Inflammatory macrophage treated with lipopolysaccharide for 4 hours (primary cell): ENCODE results near the gene GAK.

ENCODE experiments used
- DNase-seq: peaks from one replicate; pipeline ENCODE4 v3.0.0-alpha.2; 2020

Gene GAK

DNA sequence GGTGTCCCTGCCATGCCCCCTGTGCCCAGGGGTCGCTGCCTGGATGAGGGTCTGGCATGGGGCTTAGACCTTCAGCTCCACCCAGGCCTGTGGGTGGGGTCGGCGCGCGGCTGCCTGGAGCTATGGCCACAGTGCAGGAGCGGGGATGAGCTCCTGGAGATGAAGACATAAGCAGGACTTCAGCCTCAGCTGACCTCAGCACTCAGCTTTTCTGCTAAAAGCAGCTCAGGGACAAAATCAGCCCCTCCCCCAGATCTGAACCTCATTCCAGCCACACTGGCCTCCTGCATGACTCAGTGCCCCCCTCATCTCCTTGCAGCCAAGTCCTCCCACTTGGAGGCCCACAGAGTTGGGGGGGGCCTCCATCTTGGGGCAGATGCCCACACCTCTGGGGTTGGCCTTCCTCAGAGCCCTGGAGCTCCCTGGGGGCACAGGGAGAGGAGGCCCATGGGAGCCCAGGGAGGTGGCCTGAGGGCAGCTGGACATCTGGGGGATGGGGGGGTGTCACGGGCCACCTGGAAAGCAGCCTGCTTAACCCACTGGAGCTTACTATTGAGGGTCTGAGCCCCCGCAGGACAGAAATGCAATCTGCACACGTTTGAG is 86.8 kb downstream of the GAK start:
- DNase-seq = no peak

DNA sequence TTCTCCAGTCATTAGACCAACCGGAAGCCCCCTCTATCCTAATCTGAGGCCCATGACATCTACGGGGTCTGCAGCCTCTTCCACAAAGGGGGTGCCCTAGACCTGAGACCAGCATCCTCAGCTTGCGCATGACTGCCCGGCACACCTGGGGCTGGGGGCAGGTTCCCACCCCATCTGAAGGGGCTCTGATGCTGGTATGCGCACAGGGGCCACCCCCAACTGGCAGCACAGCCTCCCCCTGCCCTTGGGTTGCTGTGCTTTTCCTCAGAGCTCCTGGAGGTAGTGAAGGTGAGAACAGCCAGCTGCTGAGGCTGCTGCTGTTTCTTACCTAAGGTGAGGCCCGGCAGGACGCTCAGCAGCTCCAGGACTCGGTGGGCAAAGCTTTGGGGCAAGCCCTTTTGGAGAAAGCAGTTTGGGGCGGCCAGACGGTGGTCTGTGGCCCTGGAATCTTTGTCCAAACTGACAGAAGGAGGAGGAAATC is 87.3 kb downstream of the GAK start:
- no peak for DNase-seq

DNA sequence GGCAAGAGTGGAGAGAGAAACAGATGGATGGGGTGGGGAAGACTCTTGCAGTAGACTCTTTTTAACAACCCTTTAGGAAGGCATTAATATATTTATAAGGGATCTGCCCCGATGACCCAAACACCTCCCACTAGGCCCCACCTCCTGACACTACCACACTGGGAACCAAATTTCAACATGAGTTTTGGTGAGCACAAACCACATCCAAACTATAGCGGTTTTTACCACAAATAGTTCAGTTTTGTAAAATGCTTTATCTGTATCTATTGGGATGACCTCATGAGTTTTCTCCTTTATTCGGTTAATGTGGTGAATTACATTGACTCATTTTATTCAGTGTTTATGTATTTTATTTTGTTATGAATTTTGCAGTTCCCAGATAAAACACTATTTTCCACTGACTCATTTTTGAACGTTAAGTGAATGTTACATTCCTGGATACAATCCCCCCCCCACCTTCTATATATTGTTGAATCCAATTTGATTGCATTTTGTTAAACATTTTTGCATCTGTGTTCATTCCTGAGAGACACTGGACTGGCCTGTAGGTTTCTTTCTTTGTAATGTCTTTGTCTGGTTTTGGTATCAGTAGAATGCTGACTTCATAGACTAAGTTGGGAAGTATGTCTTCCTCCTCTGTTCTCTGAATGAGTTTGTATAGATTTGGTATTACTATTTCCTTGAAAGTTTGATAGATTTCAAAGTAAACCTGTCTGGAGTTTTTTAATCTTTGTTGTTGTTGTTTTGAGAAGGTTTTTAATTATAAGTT is 92.3 kb downstream of the GAK start:
- no peak for DNase-seq

DNA sequence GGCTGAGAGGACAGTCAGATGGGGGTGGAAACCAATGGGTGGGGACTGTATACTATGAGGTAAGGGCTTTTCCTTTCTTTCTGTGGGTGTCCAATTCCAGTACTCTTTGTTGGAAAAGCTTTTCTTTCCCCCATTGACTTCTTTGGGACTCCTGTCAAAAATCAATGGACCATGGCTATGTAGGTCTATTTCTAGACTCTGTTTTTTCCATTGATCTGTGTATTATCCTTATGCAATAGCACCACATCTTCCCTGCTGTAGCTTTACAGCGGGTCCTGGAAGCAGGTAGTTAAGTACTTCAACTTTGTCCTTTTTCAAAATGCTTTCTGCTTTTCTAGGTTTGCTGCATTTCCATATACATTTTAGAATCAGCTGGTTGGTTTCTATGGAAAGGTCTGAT is 94.3 kb downstream of the GAK start:
- DNase-seq = no peak

GRCh38 chr4:836750-837301 is 95.3 kb downstream of the GAK start:
- DNase-seq = no peak

- DNase-seq = no peak
Observed at GRCh38 chr4:836003-836511, 96.1 kb downstream of the GAK start.

DNA sequence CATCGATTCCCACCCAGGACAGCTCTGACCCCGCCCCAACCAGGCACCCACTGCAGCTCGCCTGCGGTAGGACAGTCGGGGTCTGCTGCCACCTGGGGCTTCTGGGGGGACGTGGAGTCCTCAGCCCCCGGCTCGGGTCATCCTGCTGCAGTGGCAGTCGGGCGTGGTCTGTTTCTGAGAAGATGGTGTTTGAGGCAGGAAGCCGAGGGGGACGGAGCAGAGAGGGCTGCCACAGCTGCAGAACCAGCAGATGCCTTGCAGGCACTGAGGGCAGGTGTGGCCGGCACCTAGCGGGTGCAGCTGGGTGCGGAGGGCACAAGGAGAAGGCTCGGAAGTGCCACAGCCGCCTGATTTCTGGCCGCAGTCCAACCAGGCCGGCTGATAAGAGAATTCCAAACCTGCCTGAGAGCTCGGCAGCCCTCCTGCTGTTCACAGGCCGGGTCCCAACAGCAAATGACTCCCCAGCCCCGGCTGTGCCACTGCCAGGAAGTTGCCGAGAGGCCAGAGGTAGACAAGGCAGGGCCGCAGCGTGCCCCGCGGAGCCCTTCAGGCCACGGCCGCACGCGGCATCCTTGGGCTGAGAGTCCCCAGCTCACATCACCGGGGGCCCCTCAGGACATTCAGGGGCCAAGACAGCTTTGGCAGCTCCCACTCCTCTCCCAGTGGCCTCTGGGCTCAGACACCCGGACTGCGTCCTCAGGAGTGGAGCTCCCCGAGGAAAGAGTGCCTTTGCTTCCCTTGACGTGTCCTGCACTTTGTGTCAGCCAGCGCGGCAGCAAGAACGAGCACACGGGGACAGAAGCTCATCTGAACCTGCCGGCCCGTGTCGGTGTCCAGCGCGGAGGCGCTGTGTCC is 96.7 kb downstream of the GAK start:
- no peak for DNase-seq

DNA sequence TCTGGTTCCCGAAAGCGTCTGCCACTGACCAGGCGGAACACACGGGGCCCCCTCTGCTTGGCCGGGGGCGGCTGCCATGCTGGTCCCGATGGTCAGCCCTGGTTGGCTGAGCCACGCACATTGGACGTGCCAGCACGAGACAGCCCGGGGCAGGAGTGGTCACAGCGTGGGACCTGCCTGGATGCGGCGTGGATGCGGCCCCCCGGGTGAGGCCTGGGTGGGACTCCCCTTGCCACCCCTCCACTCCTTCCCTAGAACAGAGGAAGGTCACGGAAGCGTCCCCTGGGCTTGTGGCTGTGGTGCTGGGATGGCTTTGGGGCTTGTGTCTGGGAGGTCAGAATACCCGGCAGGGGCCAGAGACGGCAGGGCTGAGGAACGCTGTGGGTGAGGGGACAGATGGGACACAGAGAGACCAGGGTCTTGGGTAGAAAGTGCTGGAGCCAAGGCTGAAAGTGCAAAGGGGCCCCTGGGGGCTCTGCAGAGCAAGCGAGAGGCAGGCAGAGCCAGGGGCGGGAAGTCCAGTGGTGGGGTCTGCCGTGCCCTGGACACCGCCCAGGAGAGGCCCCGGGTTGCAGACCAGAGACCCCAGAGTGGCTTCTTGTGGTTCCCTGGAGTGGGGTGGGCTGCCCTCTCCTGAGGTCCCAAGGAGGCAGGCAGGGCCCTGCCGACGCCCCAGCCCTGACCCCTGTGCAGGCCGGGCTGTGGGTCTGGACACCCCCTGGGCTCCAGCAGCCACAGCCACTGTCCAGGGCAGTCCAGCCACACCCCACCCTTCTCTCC is 97.6 kb downstream of the GAK start:
- no peak for DNase-seq

- DNase-seq = no peak
Observed at GRCh38 chr4:833731-834367, 98.3 kb downstream of the GAK start.

DNA sequence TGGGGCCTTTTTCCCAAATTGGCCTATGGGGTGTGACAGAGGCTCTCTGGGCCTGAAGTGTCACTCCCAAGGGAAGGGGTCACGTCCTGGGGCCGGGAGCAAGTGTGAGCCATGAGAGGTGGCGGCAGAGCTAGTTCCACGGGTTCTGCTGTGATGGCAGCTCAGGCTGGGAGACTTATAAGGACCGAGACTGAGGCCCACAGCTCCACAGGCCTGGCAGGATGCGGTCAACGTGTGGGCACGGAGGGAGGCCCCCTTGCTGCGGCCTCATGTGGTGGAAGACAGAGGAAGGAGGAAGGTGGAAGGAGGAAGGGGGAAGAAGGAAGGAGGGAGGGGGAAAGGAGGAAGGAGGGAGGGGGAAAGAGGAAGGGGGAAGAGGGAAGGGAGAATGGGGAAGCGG is 99.0 kb downstream of the GAK start:
- no peak for DNase-seq

GRCh38 chr4:832536-832935 is 99.6 kb downstream of the GAK start:
- DNase-seq = no peak

DNA sequence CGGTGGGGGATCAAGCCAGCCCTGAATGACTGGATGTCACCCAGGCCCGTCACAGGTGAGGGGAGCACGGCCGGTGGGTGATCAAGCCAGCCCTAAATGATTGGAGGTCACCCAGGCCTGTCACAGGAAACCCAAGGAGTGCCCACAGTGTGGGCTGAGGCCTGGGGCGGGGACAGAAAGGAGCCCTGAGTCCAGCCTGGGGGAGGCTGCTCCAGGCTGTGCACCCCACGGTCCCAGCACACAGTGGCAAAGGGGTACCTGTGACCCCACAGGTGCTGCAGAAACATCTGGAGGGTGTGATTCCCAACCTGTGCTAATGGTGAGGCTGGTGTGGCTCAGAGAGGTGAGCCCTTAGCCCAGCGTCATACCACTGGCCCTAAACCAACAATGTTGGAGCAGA is 100.0 kb downstream of the GAK start:
- DNase-seq = no peak

DNA sequence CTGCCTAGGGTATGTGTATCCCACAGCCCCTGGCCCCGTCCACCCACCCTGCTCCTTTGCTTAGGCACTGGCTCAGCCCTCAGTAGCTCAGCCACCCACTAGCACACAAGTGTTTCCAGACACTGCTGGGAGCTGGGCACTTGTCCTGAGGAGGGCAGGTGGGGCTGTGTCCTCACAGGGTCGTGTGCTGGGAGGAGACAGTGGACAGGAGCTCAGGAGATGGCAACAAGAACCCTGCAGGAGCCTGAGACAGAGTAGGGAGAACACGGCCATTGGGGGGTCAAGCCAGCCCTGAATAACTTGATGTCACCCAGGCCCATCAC is 100.7 kb downstream of the GAK start:
- DNase-seq = no peak

- DNase-seq = no peak
Observed at GRCh38 chr4:830601-831482, 101.3 kb downstream of the GAK start.

DNA sequence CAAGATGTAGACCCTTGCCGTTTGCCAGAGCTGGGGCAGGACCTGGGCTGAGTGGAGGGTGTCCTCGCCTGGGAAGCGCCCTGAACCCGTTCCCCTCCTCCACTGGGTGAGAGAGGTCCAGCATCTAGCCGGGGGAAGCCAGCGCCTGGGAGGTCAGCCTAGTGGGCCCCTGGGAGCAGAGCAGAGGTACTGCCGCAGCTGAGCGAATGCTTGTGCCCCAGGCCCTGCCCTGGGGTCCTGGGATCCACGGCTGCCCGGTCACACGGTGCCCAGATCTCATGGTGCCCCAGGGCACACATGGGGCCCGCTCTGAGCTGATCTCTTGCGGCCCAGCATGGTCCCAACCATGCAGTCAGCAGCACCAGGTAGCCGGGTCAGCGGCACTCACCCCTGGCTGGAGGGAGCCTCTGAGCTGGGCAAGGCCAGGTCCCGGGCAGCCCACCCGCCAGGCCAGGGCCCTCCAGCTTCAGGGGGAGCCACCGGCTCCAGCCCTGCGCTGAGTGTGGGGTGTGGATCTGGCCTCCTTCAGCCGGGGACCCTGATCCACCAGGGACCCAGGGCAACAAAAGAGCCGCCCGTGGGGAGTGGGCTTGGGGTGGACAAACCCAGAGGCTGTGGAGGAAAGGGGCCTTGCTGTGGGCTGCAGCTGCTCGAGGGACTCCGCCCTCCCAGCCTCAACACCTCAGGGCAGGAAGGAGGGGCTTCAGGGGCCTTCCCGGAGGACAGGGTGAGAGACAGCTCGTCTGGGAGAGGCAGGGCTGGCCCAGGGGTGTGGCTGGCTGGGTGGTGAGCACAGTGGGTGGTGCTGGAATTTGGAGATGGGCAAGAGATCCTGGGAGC is 102.1 kb downstream of the GAK start:
- DNase-seq = no peak

DNA sequence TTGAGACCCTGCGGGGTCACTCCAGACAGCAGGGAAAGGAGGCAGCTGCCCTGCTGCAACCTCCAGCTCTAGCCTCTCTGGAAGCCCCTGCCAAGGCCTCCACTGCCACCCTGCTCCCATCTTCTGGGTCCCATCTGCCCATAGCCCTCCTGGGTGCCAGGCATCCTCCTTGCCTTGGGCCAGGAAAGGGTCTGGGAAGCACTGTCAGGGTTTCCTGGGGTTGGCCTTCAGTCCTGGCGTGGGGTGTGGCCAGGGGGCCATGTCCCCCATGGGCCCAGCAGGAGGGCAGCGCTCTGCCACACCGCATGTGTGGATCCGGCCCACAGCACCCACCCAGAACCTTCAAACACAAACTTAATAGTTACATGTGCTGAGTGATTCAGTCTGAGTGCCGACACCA is 102.8 kb downstream of the GAK start:
- DNase-seq = no peak

DNA sequence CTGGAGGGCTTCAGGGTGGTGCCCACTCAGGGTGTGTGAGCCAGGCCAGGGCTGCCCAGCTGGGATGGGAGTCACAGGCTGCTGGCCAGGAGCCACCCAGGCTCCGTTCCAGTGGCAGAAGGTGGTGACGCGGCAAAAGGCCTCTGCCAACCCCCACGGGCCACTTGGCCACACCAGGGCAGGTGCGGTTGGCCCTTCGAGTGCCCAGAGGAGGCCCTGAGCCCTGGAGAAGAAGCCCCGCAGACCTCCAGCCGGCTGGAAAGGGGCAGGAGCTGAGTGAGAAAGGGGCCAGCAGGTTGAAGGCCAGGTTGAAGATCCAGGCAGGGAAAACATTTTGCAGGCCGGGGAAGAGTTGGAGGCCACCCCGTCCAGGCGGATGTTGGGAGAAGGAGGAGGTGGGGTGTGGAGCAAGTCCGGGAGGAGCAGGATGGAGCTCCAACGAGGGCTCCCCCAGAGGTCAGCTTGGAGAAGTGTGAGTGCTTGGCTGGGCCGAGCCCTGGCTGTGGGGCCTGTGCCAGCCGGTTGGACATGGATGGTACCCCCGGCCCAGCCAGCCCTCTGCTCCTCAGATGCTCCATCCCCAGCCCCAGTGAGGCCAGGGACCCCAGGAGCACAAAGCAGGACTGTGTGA is 103.4 kb downstream of the GAK start:
- no peak for DNase-seq

GRCh38 chr4:827209-828081 is 104.7 kb downstream of the GAK start:
- DNase-seq = no peak
